ENCODE measurements around the gene TMC3.

Gene TMC3

DNA sequence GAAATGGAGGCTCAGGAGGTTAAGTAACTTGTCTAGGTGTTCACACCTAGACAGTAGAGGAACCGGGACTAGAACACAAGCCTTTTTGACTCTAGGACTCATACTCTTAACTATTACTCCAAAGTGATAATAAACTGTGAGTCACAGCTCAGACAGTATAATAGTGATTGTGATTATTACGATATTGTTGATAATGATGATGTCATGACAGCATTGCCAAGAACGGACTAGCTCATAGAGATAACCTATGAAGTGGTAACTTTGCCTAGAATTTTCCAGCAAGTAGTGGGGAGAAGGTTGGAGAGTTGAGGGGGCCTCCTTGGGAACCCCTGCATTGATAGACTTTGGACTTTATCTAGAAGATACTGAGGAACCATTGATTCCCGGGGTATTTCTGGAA is 84.1 kb downstream of the TMC3 start:
- H3K9ac ChIP-seq (ENCODE audit: low read length): no peak overlapping the region
- no peaks in the 10 kb centered on the region for H3K27me3 ChIP-seq (ENCODE audit: insufficient read depth, low read length)
- H3K4me1 ChIP-seq (ENCODE audit: insufficient read depth, low read length, severe bottlenecking): peaks cover 60% of the 10 kb centered on the region
- no peaks in the 10 kb centered on the region for H3K36me3 ChIP-seq (ENCODE audit: insufficient read depth, low read length)
- H2AFZ ChIP-seq (ENCODE audit: low read length): no peak overlapping the region
- no peak overlapping the region for H3K4me2 ChIP-seq (ENCODE audit: low read length)
- no peaks in the 10 kb centered on the region for H3K9me3 ChIP-seq (ENCODE audit: low read length)
- no peak overlapping the region for H3K4me3 ChIP-seq (ENCODE audit: low read depth, low read length, poor library complexity, severe bottlenecking)
- peak overlapping the region; percentile 11 for H3K27ac ChIP-seq (ENCODE audit: low read depth, low read length, poor library complexity, severe bottlenecking)
- H3F3A ChIP-seq (ENCODE audit: insufficient read depth, low read length): no peaks in the 10 kb centered on the region
- H4K20me1 ChIP-seq (ENCODE audit: insufficient read depth, low read length): no peaks in the 10 kb centered on the region
- TF ChIP-seq, protein P1, sequence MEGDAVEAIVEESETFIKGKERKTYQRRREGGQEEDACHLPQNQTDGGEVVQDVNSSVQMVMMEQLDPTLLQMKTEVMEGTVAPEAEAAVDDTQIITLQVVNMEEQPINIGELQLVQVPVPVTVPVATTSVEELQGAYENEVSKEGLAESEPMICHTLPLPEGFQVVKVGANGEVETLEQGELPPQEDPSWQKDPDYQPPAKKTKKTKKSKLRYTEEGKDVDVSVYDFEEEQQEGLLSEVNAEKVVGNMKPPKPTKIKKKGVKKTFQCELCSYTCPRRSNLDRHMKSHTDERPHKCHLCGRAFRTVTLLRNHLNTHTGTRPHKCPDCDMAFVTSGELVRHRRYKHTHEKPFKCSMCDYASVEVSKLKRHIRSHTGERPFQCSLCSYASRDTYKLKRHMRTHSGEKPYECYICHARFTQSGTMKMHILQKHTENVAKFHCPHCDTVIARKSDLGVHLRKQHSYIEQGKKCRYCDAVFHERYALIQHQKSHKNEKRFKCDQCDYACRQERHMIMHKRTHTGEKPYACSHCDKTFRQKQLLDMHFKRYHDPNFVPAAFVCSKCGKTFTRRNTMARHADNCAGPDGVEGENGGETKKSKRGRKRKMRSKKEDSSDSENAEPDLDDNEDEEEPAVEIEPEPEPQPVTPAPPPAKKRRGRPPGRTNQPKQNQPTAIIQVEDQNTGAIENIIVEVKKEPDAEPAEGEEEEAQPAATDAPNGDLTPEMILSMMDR (IDR thresholded peaks at IDR 0.05; ENCODE audit: low read length): no peak
- no peak for TF ChIP-seq EZH2 (IDR thresholded peaks at IDR 0.05; ENCODE audit: borderline replicate concordance, low read length)
- H3K9me2 ChIP-seq (ENCODE audit: low read depth, low read length): no peaks in the 10 kb centered on the region
- H3K79me2 ChIP-seq (ENCODE audit: insufficient read depth, low read length): no peaks in the 10 kb centered on the region

DNA sequence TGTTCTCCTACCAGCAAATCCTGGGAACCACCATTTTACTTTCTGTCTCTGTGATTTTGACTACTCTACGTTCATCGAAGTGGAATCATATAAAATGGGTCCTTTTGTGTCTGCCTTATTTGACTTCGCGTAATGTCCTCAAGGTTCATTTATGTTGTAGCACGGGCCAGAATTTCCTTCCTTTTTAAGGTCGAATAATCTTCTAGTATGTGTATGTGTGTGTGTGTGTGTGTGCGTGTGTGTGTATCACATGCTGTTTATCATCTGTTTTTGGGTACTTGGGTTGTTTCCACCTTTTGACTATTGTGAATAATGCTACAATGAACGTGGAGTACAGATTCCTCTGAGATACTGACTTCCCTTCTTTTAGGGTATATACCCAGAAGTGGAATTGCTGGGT is 85.4 kb downstream of the TMC3 start:
- Histone ChIP-seq H3K27ac (ENCODE audit: low read depth, low read length, poor library complexity, severe bottlenecking) (no peak overlapping the region), H3K79me2 (ENCODE audit: insufficient read depth, low read length) (no peaks in the 10 kb centered on the region), H3K9me3 (ENCODE audit: low read length) (no peaks in the 10 kb centered on the region), H3K4me3 (ENCODE audit: low read depth, low read length, poor library complexity, severe bottlenecking) (no peak overlapping the region), H3K27me3 (ENCODE audit: insufficient read depth, low read length) (no peaks in the 10 kb centered on the region), H3K4me2 (ENCODE audit: low read length) (no peak overlapping the region), H3K4me1 (ENCODE audit: insufficient read depth, low read length, severe bottlenecking) (peaks cover 57% of the 10 kb centered on the region), H2AFZ (ENCODE audit: low read length) (no peak overlapping the region), H3K9me2 (ENCODE audit: low read depth, low read length) (no peaks in the 10 kb centered on the region), H3K9ac (ENCODE audit: low read length) (no peak overlapping the region), H3F3A (ENCODE audit: insufficient read depth, low read length) (no peaks in the 10 kb centered on the region), H3K36me3 (ENCODE audit: insufficient read depth, low read length) (no peaks in the 10 kb centered on the region), H4K20me1 (ENCODE audit: insufficient read depth, low read length) (no peaks in the 10 kb centered on the region)
- no peak for TF ChIP-seq EZH2 (IDR thresholded peaks at IDR 0.05; ENCODE audit: borderline replicate concordance, low read length)
- TF ChIP-seq, protein P1 (IDR thresholded peaks at IDR 0.05; ENCODE audit: low read length): no peak

DNA sequence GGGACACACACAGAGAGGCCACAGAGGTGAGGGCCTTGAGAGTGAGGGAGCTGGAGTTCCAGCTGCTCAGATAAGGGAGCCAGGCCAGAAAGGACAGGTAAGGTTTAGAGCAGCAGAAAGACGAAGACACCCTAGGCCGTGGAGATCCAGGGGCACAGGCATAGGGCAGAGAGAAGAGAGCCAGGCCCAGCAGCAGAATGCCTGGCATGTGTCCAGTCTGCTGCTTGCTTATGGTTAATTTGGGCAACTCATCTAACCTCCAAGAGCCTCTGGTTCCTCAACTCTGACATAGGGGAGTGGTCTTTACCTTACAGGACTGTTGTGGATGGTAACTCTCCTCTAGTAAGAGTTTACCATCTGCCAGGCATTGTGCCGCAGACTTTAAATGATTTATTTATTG is 86.0 kb downstream of the TMC3 start:
- no peaks in the 10 kb centered on the region for H3K27me3 ChIP-seq (ENCODE audit: insufficient read depth, low read length)
- H3K36me3 ChIP-seq (ENCODE audit: insufficient read depth, low read length): no peaks in the 10 kb centered on the region
- no peaks in the 10 kb centered on the region for H3K9me3 ChIP-seq (ENCODE audit: low read length)
- H3K4me1 ChIP-seq (ENCODE audit: insufficient read depth, low read length, severe bottlenecking): peaks cover 51% of the 10 kb centered on the region
- no peaks in the 10 kb centered on the region for H3K79me2 ChIP-seq (ENCODE audit: insufficient read depth, low read length)
- no peak overlapping the region for H3K4me3 ChIP-seq (ENCODE audit: low read depth, low read length, poor library complexity, severe bottlenecking)
- no peak for TF ChIP-seq EZH2 (IDR thresholded peaks at IDR 0.05; ENCODE audit: borderline replicate concordance, low read length)
- TF ChIP-seq, protein P1 (IDR thresholded peaks at IDR 0.05; ENCODE audit: low read length): no peak
- no peak overlapping the region for H3K27ac ChIP-seq (ENCODE audit: low read depth, low read length, poor library complexity, severe bottlenecking)
- H3K4me2 ChIP-seq (ENCODE audit: low read length): no peak overlapping the region
- H3K9ac ChIP-seq (ENCODE audit: low read length): no peak overlapping the region
- H2AFZ ChIP-seq (ENCODE audit: low read length): no peak overlapping the region
- no peaks in the 10 kb centered on the region for H3F3A ChIP-seq (ENCODE audit: insufficient read depth, low read length)
- no peaks in the 10 kb centered on the region for H4K20me1 ChIP-seq (ENCODE audit: insufficient read depth, low read length)
- H3K9me2 ChIP-seq (ENCODE audit: low read depth, low read length): no peaks in the 10 kb centered on the region
